OCI-LY3 (cell line): ENCODE measurements around the gene REPS2.

ENCODE experiments used
- H2AFZ ChIP-seq: fragments of 200-600, 300-600 bp; shearing (Covaris generic); 2 replicates; pipeline ENCODE4 v1.6.0; 2014; ENCODE audit warnings: antibody characterized with exemption, low read depth, low read length
- H3K27ac ChIP-seq: fragments of 200-600, 300-600 bp; sonication (generic); 2 replicates; pipeline ENCODE4 v1.5.1; 2014; ENCODE audit warnings: mild to moderate bottlenecking, low read length, moderate library complexity, mixed read lengths
- H3K27me3 ChIP-seq: fragments of 200-600, 300-600 bp; sonication (generic); 2 replicates; pipeline ENCODE4 v1.6.1; 2014; ENCODE audit warnings: low read depth, low read length, mixed read lengths
- H3K36me3 ChIP-seq: fragments of 200-600, 300-600 bp; sonication (generic); replicated peaks from 2 replicates; pipeline ENCODE3; 2014; ENCODE audit warnings: low read depth, low read length, mixed read lengths
- H3K4me1 ChIP-seq: fragments of 300-600, 200-600 bp; sonication (generic); 2 replicates; pipeline ENCODE4 v1.6.1; 2014; ENCODE audit warnings: low read length, mixed read lengths
- H3K4me2 ChIP-seq: fragments of 200-600, 300-600 bp; sonication (generic); 2 replicates; pipeline ENCODE4 v1.6.1; 2014; ENCODE audit warnings: low read length, mixed read lengths
- H3K4me3 ChIP-seq: fragments of 300-600, 200-600 bp; sonication (generic); 2 replicates; pipeline ENCODE4 v1.5.1; 2014; ENCODE audit warnings: antibody characterized with exemption, mild to moderate bottlenecking, low read length, moderate library complexity
- H3K79me2 ChIP-seq: fragments of 300-600, 200-600 bp; shearing (Covaris generic); 2 replicates; pipeline ENCODE4 v1.6.1; 2014; ENCODE audit warnings: mild to moderate bottlenecking, low read length, mixed read lengths
- H3K9ac ChIP-seq: fragments of 300-600, 200-600 bp; shearing (Covaris generic); 2 replicates; pipeline ENCODE4 v1.6.0; 2014; ENCODE audit warnings: mild to moderate bottlenecking, low read length, moderate library complexity
- H3K9me3 ChIP-seq: fragments of 200-600, 300-600 bp; shearing (Covaris generic); 2 replicates; pipeline ENCODE4 v1.6.1; 2014; ENCODE audit warnings: low read length, mixed read lengths; ENCODE audit not compliant: insufficient read depth
- H4K20me1 ChIP-seq: fragments of 200-600, 300-600 bp; sonication (generic); 2 replicates; pipeline ENCODE4 v1.6.1; 2016; ENCODE audit warnings: low read length, mixed read lengths; ENCODE audit not compliant: insufficient read depth
- CTCF ChIP-seq: fragments of 200-600, 300-600 bp; sonication (generic); IDR thresholded peaks from 2 replicates; pipeline ENCODE4 v1.5.1; 2014; ENCODE audit warnings: antibody characterized with exemption, low read length, low read depth
- EZH2phosphoT487 ChIP-seq: fragments of 200-600 bp; shearing (Covaris generic); IDR thresholded peaks from 2 replicates; pipeline ENCODE4 v1.6.1; 2018; ENCODE audit warnings: antibody characterized with exemption, mixed run types, low read depth

The REPS2 gene

GRCh38 chrX:17075004-17075403, 128.5 kb downstream of the REPS2 start:
- no peak overlapping the region for H3K4me3 ChIP-seq
- H3K9ac ChIP-seq, result no peak overlapping the region
- H3K4me1 ChIP-seq, result no peaks in the 10 kb centered on the region
- H3K36me3 ChIP-seq, result no peaks in the 10 kb centered on the region
- no peaks in the 10 kb centered on the region for H3K79me2 ChIP-seq
- H3K27ac ChIP-seq, result no peak overlapping the region
- H3K9me3 ChIP-seq, result no peaks in the 10 kb centered on the region
- H3K4me2 ChIP-seq, result no peak overlapping the region
- H3K27me3 ChIP-seq, result peaks cover 7% of the 10 kb centered on the region
- no peaks in the 10 kb centered on the region for H4K20me1 ChIP-seq
- H2AFZ ChIP-seq, result no peak overlapping the region
- TF ChIP-seq CTCF (no peak), EZH2phosphoT487 (no peak)

GRCh38 chrX:17077361-17077760, 130.9 kb downstream of the REPS2 start:
- Histone ChIP-seq H3K4me2 (no peak overlapping the region), H3K27me3 (peaks cover 15% of the 10 kb centered on the region), H3K36me3 (no peaks in the 10 kb centered on the region), H2AFZ (no peak overlapping the region), H3K79me2 (no peaks in the 10 kb centered on the region), H3K4me1 (no peaks in the 10 kb centered on the region), H3K9me3 (no peaks in the 10 kb centered on the region), H3K4me3 (no peak overlapping the region), H3K9ac (no peak overlapping the region), H3K27ac (no peak overlapping the region), H4K20me1 (no peaks in the 10 kb centered on the region)
- TF ChIP-seq CTCF, result no peak
- TF ChIP-seq EZH2phosphoT487, result no peak

GRCh38 chrX:17078031-17078720, 131.7 kb downstream of the REPS2 start:
- H3K9me3 ChIP-seq, result no peaks in the 10 kb centered on the region
- no peak overlapping the region for H2AFZ ChIP-seq
- H3K27me3 ChIP-seq, result peaks cover 15% of the 10 kb centered on the region
- H3K79me2 ChIP-seq, result no peaks in the 10 kb centered on the region
- no peak overlapping the region for H3K9ac ChIP-seq
- H4K20me1 ChIP-seq, result no peaks in the 10 kb centered on the region
- H3K36me3 ChIP-seq, result no peaks in the 10 kb centered on the region
- H3K27ac ChIP-seq, result no peak overlapping the region
- TF ChIP-seq EZH2phosphoT487 (no peak), CTCF (no peak)
- no peaks in the 10 kb centered on the region for H3K4me1 ChIP-seq
- no peak overlapping the region for H3K4me2 ChIP-seq
- H3K4me3 ChIP-seq, result no peak overlapping the region

- Histone ChIP-seq H3K27ac (no peak overlapping the region), H2AFZ (no peak overlapping the region), H3K4me2 (no peak overlapping the region), H3K27me3 (peaks cover 8% of the 10 kb centered on the region; the same call in 1 of the 2 replicates), H3K4me1 (no peaks in the 10 kb centered on the region), H3K36me3 (no peaks in the 10 kb centered on the region), H3K4me3 (no peak overlapping the region), H3K79me2 (no peaks in the 10 kb centered on the region), H3K9me3 (no peaks in the 10 kb centered on the region), H3K9ac (no peak overlapping the region), H4K20me1 (no peaks in the 10 kb centered on the region)
- TF ChIP-seq EZH2phosphoT487 (no peak), CTCF (no peak)
These were observed 135.1 kb downstream of the REPS2 start for GRCh38 chrX:17081511-17081910.
